HEK293 (cell line): ENCODE measurements around the gene MGA.

Source experiments
- CTCF ChIA-PET: fragments of 350-600 bp; formaldehyde crosslinking; extraction: SDS; loops from one replicate; lab custom pipeline; 2021; ENCODE audit warnings: antibody characterized with exemption; lab: Yijun Ruan, JAX
- POLR2A ChIA-PET: fragments of 300-600 bp; formaldehyde crosslinking; extraction: SDS; loops from one replicate; lab custom pipeline; 2020; ENCODE audit warnings: antibody characterized with exemption, inconsistent platforms; lab: Yijun Ruan, JAX
- H3K27ac ChIP-seq: fragments of 200-500 bp; sonication (Bioruptor generic); 2 replicates; pipeline ENCODE4 v1.5.1; 2014; ENCODE audit warnings: low read depth, low read length, control low read depth, inconsistent platforms; ENCODE audit errors: extremely low read depth
- H3K36me3 ChIP-seq, 2 experiments: fragments of 200-500 bp in 1 of 2; sonication (Bioruptor generic) in 1 of 2; 1 replicate in 1 of 2; 2 replicates in 1 of 2; pipeline ENCODE4 v1.5.1; 2014 to 2017; ENCODE audit warnings: inconsistent platforms in 2 of 2, low read length in 2 of 2; ENCODE audit not compliant: control insufficient read depth in 2 of 2, insufficient read depth in 1 of 2
- H3K4me1 ChIP-seq: fragments of 200-500 bp; sonication (Bioruptor generic); 2 replicates; pipeline ENCODE4 v1.5.1; 2014; ENCODE audit warnings: mild to moderate bottlenecking, low read length, inconsistent platforms; ENCODE audit not compliant: control insufficient read depth, insufficient read depth
- H3K4me3 ChIP-seq: 2 replicates; pipeline ENCODE4 v1.5.1; 2011; ENCODE audit warnings: low read depth, mild to moderate bottlenecking, control low read depth, low read length, moderate library complexity
- H3K9me3 ChIP-seq: fragments of 200-500 bp; sonication (Bioruptor generic); 2 replicates; pipeline ENCODE4 v1.5.1; 2014; ENCODE audit warnings: low read depth, low read length, inconsistent platforms; ENCODE audit not compliant: control insufficient read depth, insufficient read depth
- FEZF1 ChIP-seq: fragments of 450-650 bp; formaldehyde crosslinking; IDR thresholded peaks from 2 replicates; pipeline ENCODE4 v1.5.1; 2016; ENCODE audit warnings: missing biosample characterization, missing genetic modification characterization
- HOXA7 ChIP-seq: sonication (generic); formaldehyde crosslinking; IDR thresholded peaks from 2 replicates; pipeline ENCODE4 v1.8.1; 2022; ENCODE audit warnings: missing genetic modification reagents, borderline replicate concordance
- IKZF3 ChIP-seq: fragments of 450-650 bp; IDR thresholded peaks from 2 replicates; pipeline ENCODE4 v1.5.0; 2018; ENCODE audit warnings: missing biosample characterization, mild to moderate bottlenecking, missing genetic modification characterization, moderate library complexity
- INSM2 ChIP-seq: fragments of 450-650 bp; formaldehyde crosslinking; IDR thresholded peaks from 2 replicates; pipeline ENCODE4 v1.5.1; 2016; ENCODE audit warnings: missing biosample characterization, missing genetic modification characterization
- KLF10 ChIP-seq: fragments of 450-650 bp; IDR thresholded peaks from 2 replicates; pipeline ENCODE4 v1.5.1; 2018; ENCODE audit warnings: missing biosample characterization, mild to moderate bottlenecking, missing genetic modification characterization
- MEIS1 ChIP-seq: sonication (generic); formaldehyde crosslinking; IDR thresholded peaks from 2 replicates; pipeline ENCODE4 v1.8.1; 2022; ENCODE audit warnings: missing genetic modification reagents, mild to moderate bottlenecking, borderline replicate concordance
- MYNN ChIP-seq: fragments of 450-650 bp; formaldehyde crosslinking; IDR thresholded peaks from 2 replicates; pipeline ENCODE4 v1.5.1; 2016; ENCODE audit warnings: missing biosample characterization, missing genetic modification characterization, borderline replicate concordance
- PATZ1 ChIP-seq: fragments of 450-650 bp; formaldehyde crosslinking; IDR thresholded peaks from 2 replicates; pipeline ENCODE4 v1.5.1; 2016; ENCODE audit warnings: missing biosample characterization, missing genetic modification characterization
- PBX3 ChIP-seq: sonication (generic); formaldehyde crosslinking; IDR thresholded peaks from 2 replicates; pipeline ENCODE4 v1.8.1; 2022; ENCODE audit warnings: mild to moderate bottlenecking, moderate library complexity, missing genetic modification reagents
- RBAK ChIP-seq: fragments of 450-650 bp; formaldehyde crosslinking; IDR thresholded peaks from 2 replicates; pipeline ENCODE4 v1.5.1; 2016; ENCODE audit warnings: missing biosample characterization, missing genetic modification characterization
- ZBTB1 ChIP-seq: fragments of 450-650 bp; formaldehyde crosslinking; IDR thresholded peaks from 2 replicates; pipeline ENCODE4 v1.5.1; 2016; ENCODE audit warnings: missing biosample characterization, missing genetic modification characterization
- ZBTB21 ChIP-seq: fragments of 450-650 bp; formaldehyde crosslinking; IDR thresholded peaks from 2 replicates; pipeline ENCODE4 v1.5.1; 2017; ENCODE audit warnings: missing biosample characterization, missing genetic modification characterization
- ZNF148 ChIP-seq: fragments of 450-650 bp; formaldehyde crosslinking; IDR thresholded peaks from 2 replicates; pipeline ENCODE4 v1.5.0; 2017; ENCODE audit warnings: missing biosample characterization, missing genetic modification characterization, borderline replicate concordance
- ZNF223 ChIP-seq: fragments of 450-650 bp; formaldehyde crosslinking; IDR thresholded peaks from 2 replicates; pipeline ENCODE4 v1.5.1; 2016; ENCODE audit warnings: missing biosample characterization, missing genetic modification characterization
- ZNF350 ChIP-seq: fragments of 450-650 bp; formaldehyde crosslinking; IDR thresholded peaks from 2 replicates; pipeline ENCODE4 v1.5.0; 2017; ENCODE audit warnings: missing biosample characterization, mild to moderate bottlenecking, missing genetic modification characterization
- ZNF394 ChIP-seq: fragments of 450-650 bp; formaldehyde crosslinking; IDR thresholded peaks from 2 replicates; pipeline ENCODE4 v1.5.1; 2016; ENCODE audit warnings: missing biosample characterization, missing genetic modification characterization, mild to moderate bottlenecking, moderate library complexity, borderline replicate concordance
- ZNF510 ChIP-seq: fragments of 450-650 bp; formaldehyde crosslinking; IDR thresholded peaks from 2 replicates; pipeline ENCODE4 v1.5.1; 2018; ENCODE audit warnings: mild to moderate bottlenecking, missing genetic modification characterization, missing biosample characterization; ENCODE audit not compliant: insufficient replicate concordance
- ZNF544 ChIP-seq: fragments of 450-650 bp; formaldehyde crosslinking; IDR thresholded peaks from 2 replicates; pipeline ENCODE4 v1.5.0; 2017; ENCODE audit warnings: missing biosample characterization, missing genetic modification characterization
- ZNF560 ChIP-seq: fragments of 450-650 bp; formaldehyde crosslinking; IDR thresholded peaks from 2 replicates; pipeline ENCODE4 v1.5.1; 2017; ENCODE audit warnings: missing biosample characterization, missing genetic modification characterization, borderline replicate concordance
- ZNF585B ChIP-seq: fragments of 450-650 bp; formaldehyde crosslinking; IDR thresholded peaks from 2 replicates; pipeline ENCODE4 v1.5.1; 2016; ENCODE audit warnings: missing biosample characterization, missing genetic modification characterization
- ZNF621 ChIP-seq: fragments of 450-650 bp; formaldehyde crosslinking; IDR thresholded peaks from 2 replicates; pipeline ENCODE4 v1.5.1; 2017; ENCODE audit warnings: missing biosample characterization, missing genetic modification characterization
- ZNF624 ChIP-seq: fragments of 450-650 bp; formaldehyde crosslinking; IDR thresholded peaks from 2 replicates; pipeline ENCODE4 v1.5.1; 2017; ENCODE audit warnings: missing biosample characterization, missing genetic modification characterization
- ZNF645 ChIP-seq: fragments of 450-650 bp; formaldehyde crosslinking; IDR thresholded peaks from 2 replicates; pipeline ENCODE4; 2016; ENCODE audit warnings: missing biosample characterization, missing genetic modification characterization
- ZNF670 ChIP-seq: fragments of 450-650 bp; formaldehyde crosslinking; IDR thresholded peaks from 2 replicates; pipeline ENCODE4 v1.5.1; 2016; ENCODE audit warnings: missing biosample characterization, missing genetic modification characterization, low read depth
- ZNF701 ChIP-seq: fragments of 450-650 bp; formaldehyde crosslinking; IDR thresholded peaks from 2 replicates; pipeline ENCODE4 v1.5.1; 2016; ENCODE audit warnings: missing biosample characterization, missing genetic modification characterization
- ZNF791 ChIP-seq: fragments of 450-650 bp; formaldehyde crosslinking; IDR thresholded peaks from 2 replicates; pipeline ENCODE4 v1.5.1; 2016; ENCODE audit warnings: missing biosample characterization, missing genetic modification characterization
- ZSCAN23 ChIP-seq: fragments of 450-650 bp; formaldehyde crosslinking; IDR thresholded peaks from 2 replicates; pipeline ENCODE4 v1.5.1; 2016; ENCODE audit warnings: missing biosample characterization, missing genetic modification characterization

The MGA gene

GRCh38 chr15:41789662-41790061 lies 129.5 kb downstream of the MGA start:
- ChIA-PET POLR2A (interaction anchor here (0.7 kb wide), 1 partner anchor 10 kb away, joined by 3 read pairs; no protein-coding TSS in a partner anchor), CTCF (interaction anchor here (0.9 to 4.9 kb wide), 3 partner anchors 13 to 20 kb away, joined by 3 to 24 read pairs (median 4); partner anchors contain the start of gene MAPKBP1)
- Histone ChIP-seq H3K27ac (no peak overlapping the region), H3K9me3 (no peaks in the 10 kb centered on the region), H3K4me1 (no peaks in the 10 kb centered on the region), H3K4me3 (no peak overlapping the region), H3K36me3 (no peaks in the 10 kb centered on the region)
- TF ChIP-seq ZNF350 (tag by site-specific recombination) = no peak
- TF ChIP-seq ZNF148 (tag by site-specific recombination) = no peak
- TF ChIP-seq MYNN (tag by site-specific recombination) = no peak
- no peak for TF ChIP-seq MEIS1 (CRISPR knock-in tag)
- no peak for TF ChIP-seq PATZ1 (tag by site-specific recombination)
- no peak for TF ChIP-seq KLF10
- no peak for TF ChIP-seq ZNF394 (tag by site-specific recombination)
- no peak for TF ChIP-seq ZNF621 (tag by site-specific recombination)
- no peak for TF ChIP-seq ZNF791 (tag by site-specific recombination)
- TF ChIP-seq ZNF544 (tag by site-specific recombination) = no peak
- no peak for TF ChIP-seq PBX3 (CRISPR knock-in tag)
- no peak for TF ChIP-seq ZNF670 (tag by site-specific recombination)
- no peak for TF ChIP-seq ZNF585B (tag by site-specific recombination)
- TF ChIP-seq ZSCAN23 (tag by site-specific recombination) = no peak
- no peak for TF ChIP-seq HOXA7 (CRISPR knock-in tag)
- TF ChIP-seq RBAK (tag by site-specific recombination) = no peak
- no peak for TF ChIP-seq FEZF1 (tag by site-specific recombination)
- no peak for TF ChIP-seq ZNF624
- TF ChIP-seq ZNF560 = no peak

- ChIA-PET POLR2A (no interaction called here), CTCF (interaction anchor here (4.9 kb wide), 1 partner anchor 17 kb away, joined by 24 read pairs; the partner anchor contains the start of gene MAPKBP1)
- no peak overlapping the region for H3K4me3 ChIP-seq
- TF ChIP-seq ZBTB21 (no peak), ZBTB1 (tag by site-specific recombination) (no peak), ZNF223 (tag by site-specific recombination) (no peak), ZNF645 (no peak), ZNF791 (tag by site-specific recombination) (no peak), ZNF670 (tag by site-specific recombination) (no peak), ZNF701 (no peak), IKZF3 (no peak), INSM2 (no peak), ZSCAN23 (tag by site-specific recombination) (no peak), ZNF510 (tag by site-specific recombination) (no peak)
- H3K4me1 ChIP-seq = no peaks in the 10 kb centered on the region
- H3K9me3 ChIP-seq = no peaks in the 10 kb centered on the region
- H3K27ac ChIP-seq = no peak overlapping the region
- H3K36me3 ChIP-seq = no peaks in the 10 kb centered on the region
Observed at GRCh38 chr15:41790169-41790568, 130.0 kb downstream of the MGA start.
